Ovary (tissue), 3 donors: Measurements from ENCODE around the gene MDP1.

ENCODE experiments used
- CTCF ChIP-seq, 3 donors: fragments of 450-650 bp in 2 of 3; fragments of 200-600 bp in 1 of 3; IDR thresholded peaks; one replicate each; pipeline versions ENCODE4 v1.5.1 to v1.8.0; 2016 to 2022; ENCODE audit warnings: antibody characterized with exemption in 3 of 3, mild to moderate bottlenecking in 1 of 3
- EP300 ChIP-seq: sonication (generic); formaldehyde crosslinking; IDR thresholded peaks from one replicate; pipeline ENCODE4 v1.6.1; 2017; ENCODE audit warnings: antibody characterized with exemption
- donor health status: DM: no; HTN: no; CAD: no.

- TF ChIP-seq CTCF (IDR thresholded peaks at IDR 0.05) (no peak), EP300 (no peak)
These were observed 33.6 kb upstream of the MDP1 start for GRCh38 chr14:24249230-24250021.
